SK-N-SH treated with all-trans-retinoic acid at 6 μM for 48 hours (cell line): Measurements from ENCODE around the gene CUL5.

Experiments used
- CREB5 ChIP-seq: fragments of 250-450 bp; sonication (Bioruptor Pico); IDR thresholded peaks from 2 replicates; pipeline ENCODE4 v1.5.1; 2020; ENCODE audit warnings: low read depth, mild to moderate bottlenecking, moderate library complexity
- ESRRG ChIP-seq: fragments of 250-450 bp; sonication (Bioruptor Pico); IDR thresholded peaks from 2 replicates; pipeline ENCODE4 v1.6.1; 2021; ENCODE audit warnings: mild to moderate bottlenecking
- PATZ1 ChIP-seq: fragments of 250-450 bp; sonication (Bioruptor Pico); IDR thresholded peaks from 2 replicates; pipeline ENCODE4 v1.8.0; 2020; ENCODE audit warnings: mild to moderate bottlenecking, moderate library complexity, borderline replicate concordance
- SNAI2 ChIP-seq: fragments of 250-450 bp; sonication (Bioruptor Pico); IDR thresholded peaks from 2 replicates; pipeline ENCODE4 v1.5.0; 2020; ENCODE audit warnings: mild to moderate bottlenecking, moderate library complexity
- TSHZ2 ChIP-seq: fragments of 250-450 bp; sonication (Bioruptor Pico); IDR thresholded peaks from 2 replicates; pipeline ENCODE4 v1.5.0; 2020; ENCODE audit warnings: mild to moderate bottlenecking, moderate library complexity
- ZFP30 ChIP-seq: fragments of 450-650 bp; formaldehyde crosslinking; IDR thresholded peaks from 2 replicates; pipeline ENCODE4 v1.5.0; 2022; ENCODE audit warnings: mild to moderate bottlenecking, moderate library complexity

GRCh38 chr11:108035690-108036089, 27.0 kb downstream of the CUL5 start:
- TF ChIP-seq ZFP30 (CRISPR knock-in tag) (no peak), CREB5 (CRISPR knock-in tag) (no peak), PATZ1 (CRISPR knock-in tag) (no peak), TSHZ2 (CRISPR knock-in tag) (no peak), SNAI2 (CRISPR knock-in tag) (no peak), ESRRG (CRISPR knock-in tag) (no peak)
